ENCODE results near the gene KRTAP9-6.

- TF ChIP-seq CTCF (conservative IDR thresholded peaks at IDR 0.05 in 1 of 2, IDR thresholded peaks at IDR 0.05 in 1 of 2; ENCODE audit: low read depth in 1 of 2, low read length in 2 of 2), result no peak
- TF ChIP-seq EZH2 (IDR thresholded peaks at IDR 0.05; ENCODE audit: low read length, missing control alignments), result no peak
These were observed 6.8 kb upstream of the KRTAP9-6 start for GRCh38 chr17:41258406-41258805.

Data from fibroblast of lung (primary cell).